Measurements from ENCODE around the gene HOXA11. TPM values are rescaled to one million over a fixed set of nuclear protein-coding genes. Genes with fewer than 3 reads are reported as not detected.

HOXA11 gene
- polyA plus RNA-seq, 1 donor from 2014 or later, result not detected

DNA sequence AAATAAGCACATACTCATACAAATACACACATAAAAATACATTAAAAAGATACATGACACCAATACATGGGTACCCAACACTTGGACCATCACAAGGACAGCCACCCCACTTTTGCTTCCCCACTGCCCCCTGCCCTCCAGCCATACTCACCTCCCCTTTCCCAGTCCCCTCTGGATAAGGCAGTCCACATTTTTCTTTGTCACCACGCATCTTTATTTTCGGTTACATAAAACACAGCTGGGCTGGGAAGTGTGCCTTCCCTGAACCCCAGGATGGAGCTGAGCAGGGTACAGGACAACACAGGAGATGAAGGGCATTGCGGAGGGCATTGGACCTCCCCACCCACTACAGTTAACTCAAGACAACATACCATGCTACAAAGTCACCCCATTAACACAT lies 31.5 kb downstream of the HOXA11 start:
- Histone ChIP-seq H3K4me3 (ENCODE audit: low read length) (no peak overlapping the region), H3K79me2 (replicated peaks; ENCODE audit: insufficient read depth, low read length) (no peaks in the 10 kb centered on the region), H3F3A (ENCODE audit: insufficient read depth, low read length, poor library complexity, severe bottlenecking) (no peaks in the 10 kb centered on the region), H3K4me2 (ENCODE audit: low read length) (no peak overlapping the region), H3K36me3 (ENCODE audit: insufficient read depth, low read length) (no peaks in the 10 kb centered on the region), H3K9me2 (ENCODE audit: insufficient read depth, low read length) (no peaks in the 10 kb centered on the region), H3K9ac (ENCODE audit: low read length) (no peak overlapping the region), H4K20me1 (ENCODE audit: insufficient read depth) (no peaks in the 10 kb centered on the region), H2AFZ (ENCODE audit: low read depth, low read length) (no peak overlapping the region), H3K27ac (ENCODE audit: low read length) (no peak overlapping the region), H3K27me3 (ENCODE audit: insufficient read depth, low read depth, low read length) (peaks cover 100% of the 10 kb centered on the region), H3K9me3 (ENCODE audit: low read length) (peaks cover 31% of the 10 kb centered on the region)
- TF ChIP-seq EP300 (conservative IDR thresholded peaks at IDR 0.05; ENCODE audit: poor library complexity, severe bottlenecking) (no peak), EZH2 (IDR thresholded peaks at IDR 0.05; ENCODE audit: borderline replicate concordance, insufficient read depth, low read length, poor library complexity, severe bottlenecking) (no peak), SMC3 (conservative IDR thresholded peaks at IDR 0.05; ENCODE audit: poor library complexity) (no peak), TAF1 (IDR thresholded peaks at IDR 0.05; ENCODE audit: low read depth) (no peak), POLR2AphosphoS5 (IDR thresholded peaks at IDR 0.05) (no peak), MXI1 (conservative IDR thresholded peaks at IDR 0.05; ENCODE audit: poor library complexity, severe bottlenecking) (no peak), RAD21 (conservative IDR thresholded peaks at IDR 0.05) (no peak)
- TF ChIP-seq, protein P1, sequence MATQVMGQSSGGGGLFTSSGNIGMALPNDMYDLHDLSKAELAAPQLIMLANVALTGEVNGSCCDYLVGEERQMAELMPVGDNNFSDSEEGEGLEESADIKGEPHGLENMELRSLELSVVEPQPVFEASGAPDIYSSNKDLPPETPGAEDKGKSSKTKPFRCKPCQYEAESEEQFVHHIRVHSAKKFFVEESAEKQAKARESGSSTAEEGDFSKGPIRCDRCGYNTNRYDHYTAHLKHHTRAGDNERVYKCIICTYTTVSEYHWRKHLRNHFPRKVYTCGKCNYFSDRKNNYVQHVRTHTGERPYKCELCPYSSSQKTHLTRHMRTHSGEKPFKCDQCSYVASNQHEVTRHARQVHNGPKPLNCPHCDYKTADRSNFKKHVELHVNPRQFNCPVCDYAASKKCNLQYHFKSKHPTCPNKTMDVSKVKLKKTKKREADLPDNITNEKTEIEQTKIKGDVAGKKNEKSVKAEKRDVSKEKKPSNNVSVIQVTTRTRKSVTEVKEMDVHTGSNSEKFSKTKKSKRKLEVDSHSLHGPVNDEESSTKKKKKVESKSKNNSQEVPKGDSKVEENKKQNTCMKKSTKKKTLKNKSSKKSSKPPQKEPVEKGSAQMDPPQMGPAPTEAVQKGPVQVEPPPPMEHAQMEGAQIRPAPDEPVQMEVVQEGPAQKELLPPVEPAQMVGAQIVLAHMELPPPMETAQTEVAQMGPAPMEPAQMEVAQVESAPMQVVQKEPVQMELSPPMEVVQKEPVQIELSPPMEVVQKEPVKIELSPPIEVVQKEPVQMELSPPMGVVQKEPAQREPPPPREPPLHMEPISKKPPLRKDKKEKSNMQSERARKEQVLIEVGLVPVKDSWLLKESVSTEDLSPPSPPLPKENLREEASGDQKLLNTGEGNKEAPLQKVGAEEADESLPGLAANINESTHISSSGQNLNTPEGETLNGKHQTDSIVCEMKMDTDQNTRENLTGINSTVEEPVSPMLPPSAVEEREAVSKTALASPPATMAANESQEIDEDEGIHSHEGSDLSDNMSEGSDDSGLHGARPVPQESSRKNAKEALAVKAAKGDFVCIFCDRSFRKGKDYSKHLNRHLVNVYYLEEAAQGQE (IDR thresholded peaks at IDR 0.05; ENCODE audit: borderline replicate concordance), result no peak
- TF ChIP-seq, protein P2, sequence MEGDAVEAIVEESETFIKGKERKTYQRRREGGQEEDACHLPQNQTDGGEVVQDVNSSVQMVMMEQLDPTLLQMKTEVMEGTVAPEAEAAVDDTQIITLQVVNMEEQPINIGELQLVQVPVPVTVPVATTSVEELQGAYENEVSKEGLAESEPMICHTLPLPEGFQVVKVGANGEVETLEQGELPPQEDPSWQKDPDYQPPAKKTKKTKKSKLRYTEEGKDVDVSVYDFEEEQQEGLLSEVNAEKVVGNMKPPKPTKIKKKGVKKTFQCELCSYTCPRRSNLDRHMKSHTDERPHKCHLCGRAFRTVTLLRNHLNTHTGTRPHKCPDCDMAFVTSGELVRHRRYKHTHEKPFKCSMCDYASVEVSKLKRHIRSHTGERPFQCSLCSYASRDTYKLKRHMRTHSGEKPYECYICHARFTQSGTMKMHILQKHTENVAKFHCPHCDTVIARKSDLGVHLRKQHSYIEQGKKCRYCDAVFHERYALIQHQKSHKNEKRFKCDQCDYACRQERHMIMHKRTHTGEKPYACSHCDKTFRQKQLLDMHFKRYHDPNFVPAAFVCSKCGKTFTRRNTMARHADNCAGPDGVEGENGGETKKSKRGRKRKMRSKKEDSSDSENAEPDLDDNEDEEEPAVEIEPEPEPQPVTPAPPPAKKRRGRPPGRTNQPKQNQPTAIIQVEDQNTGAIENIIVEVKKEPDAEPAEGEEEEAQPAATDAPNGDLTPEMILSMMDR (IDR thresholded peaks at IDR 0.05; ENCODE audit: poor library complexity, severe bottlenecking), result no peak

DNA sequence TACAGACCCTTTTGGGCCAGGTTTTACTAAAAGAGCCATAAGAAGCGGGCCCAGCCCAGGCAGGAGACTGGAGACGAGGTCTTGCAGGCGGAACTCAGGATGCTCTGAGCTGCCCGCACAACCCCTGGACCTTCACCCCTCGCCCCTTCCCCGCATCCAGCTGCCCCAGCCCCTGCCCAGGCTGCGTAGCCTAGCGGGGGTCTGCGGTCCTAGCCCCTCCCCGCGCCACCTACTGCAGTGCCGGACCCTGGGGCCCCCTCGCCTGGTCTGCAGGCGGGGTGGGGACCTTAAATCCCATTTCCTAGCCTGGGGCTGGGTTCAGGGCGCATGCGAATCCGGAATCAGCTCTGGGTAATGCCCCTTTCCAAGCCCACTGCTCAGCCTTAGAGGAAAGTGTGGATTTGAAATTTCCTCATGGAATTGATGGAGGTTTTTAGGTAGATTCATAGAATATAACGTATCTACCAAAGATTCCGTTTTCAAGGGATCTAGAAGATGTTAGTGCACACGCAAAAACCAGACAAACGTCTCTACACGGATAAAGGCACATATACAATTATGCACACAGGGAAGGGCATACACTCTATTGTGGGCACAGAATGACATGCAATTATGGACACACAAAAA lies 32.1 kb downstream of the HOXA11 start:
- Histone ChIP-seq H3K27me3 (ENCODE audit: insufficient read depth, low read depth, low read length) (peaks cover 100% of the 10 kb centered on the region), H3K9me3 (ENCODE audit: low read length) (peaks cover 27% of the 10 kb centered on the region), H3K4me2 (ENCODE audit: low read length) (no peak overlapping the region), H4K20me1 (ENCODE audit: insufficient read depth) (no peaks in the 10 kb centered on the region), H3K4me3 (ENCODE audit: low read length) (no peak overlapping the region), H3K9ac (ENCODE audit: low read length) (no peak overlapping the region), H3F3A (ENCODE audit: insufficient read depth, low read length, poor library complexity, severe bottlenecking) (no peaks in the 10 kb centered on the region), H2AFZ (ENCODE audit: low read depth, low read length) (no peak overlapping the region), H3K36me3 (ENCODE audit: insufficient read depth, low read length) (no peaks in the 10 kb centered on the region), H3K27ac (ENCODE audit: low read length) (no peak overlapping the region), H3K9me2 (ENCODE audit: insufficient read depth, low read length) (no peaks in the 10 kb centered on the region), H3K79me2 (replicated peaks; ENCODE audit: insufficient read depth, low read length) (no peaks in the 10 kb centered on the region)
- TF ChIP-seq MXI1 (conservative IDR thresholded peaks at IDR 0.05; ENCODE audit: poor library complexity, severe bottlenecking) (no peak), RAD21 (conservative IDR thresholded peaks at IDR 0.05) (no peak), EZH2 (IDR thresholded peaks at IDR 0.05; ENCODE audit: borderline replicate concordance, insufficient read depth, low read length, poor library complexity, severe bottlenecking) (no peak), EP300 (conservative IDR thresholded peaks at IDR 0.05; ENCODE audit: poor library complexity, severe bottlenecking) (no peak), POLR2AphosphoS5 (IDR thresholded peaks at IDR 0.05) (no peak), SMC3 (conservative IDR thresholded peaks at IDR 0.05; ENCODE audit: poor library complexity) (no peak), TAF1 (IDR thresholded peaks at IDR 0.05; ENCODE audit: low read depth) (no peak)
- TF ChIP-seq, protein P2 (IDR thresholded peaks at IDR 0.05; ENCODE audit: poor library complexity, severe bottlenecking), result no peak
- TF ChIP-seq, protein P1 (IDR thresholded peaks at IDR 0.05; ENCODE audit: borderline replicate concordance), result no peak
